ENCODE results near the gene ABHD11.

DNA sequence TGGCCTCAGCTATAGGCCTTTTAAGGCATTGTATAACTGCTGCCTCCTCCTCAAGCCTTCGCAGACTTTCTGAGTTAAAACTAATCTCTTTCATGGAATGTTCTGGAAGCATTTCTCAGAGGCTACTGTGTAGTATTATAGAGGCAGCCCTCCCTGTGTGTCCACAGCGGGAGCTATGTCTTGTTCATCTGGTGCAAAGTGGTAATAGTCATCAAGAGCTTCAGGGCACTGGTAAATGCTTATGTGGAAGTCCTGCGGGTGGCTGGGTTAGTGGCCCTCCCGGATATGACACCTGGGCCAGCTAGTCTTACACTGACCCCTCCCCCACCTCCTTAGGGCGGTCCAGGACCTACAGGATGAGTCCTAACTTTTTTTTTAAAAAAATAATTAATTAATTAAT, 2.2 kb upstream of the ABHD11 start:
- TF ChIP-seq, protein P1, sequence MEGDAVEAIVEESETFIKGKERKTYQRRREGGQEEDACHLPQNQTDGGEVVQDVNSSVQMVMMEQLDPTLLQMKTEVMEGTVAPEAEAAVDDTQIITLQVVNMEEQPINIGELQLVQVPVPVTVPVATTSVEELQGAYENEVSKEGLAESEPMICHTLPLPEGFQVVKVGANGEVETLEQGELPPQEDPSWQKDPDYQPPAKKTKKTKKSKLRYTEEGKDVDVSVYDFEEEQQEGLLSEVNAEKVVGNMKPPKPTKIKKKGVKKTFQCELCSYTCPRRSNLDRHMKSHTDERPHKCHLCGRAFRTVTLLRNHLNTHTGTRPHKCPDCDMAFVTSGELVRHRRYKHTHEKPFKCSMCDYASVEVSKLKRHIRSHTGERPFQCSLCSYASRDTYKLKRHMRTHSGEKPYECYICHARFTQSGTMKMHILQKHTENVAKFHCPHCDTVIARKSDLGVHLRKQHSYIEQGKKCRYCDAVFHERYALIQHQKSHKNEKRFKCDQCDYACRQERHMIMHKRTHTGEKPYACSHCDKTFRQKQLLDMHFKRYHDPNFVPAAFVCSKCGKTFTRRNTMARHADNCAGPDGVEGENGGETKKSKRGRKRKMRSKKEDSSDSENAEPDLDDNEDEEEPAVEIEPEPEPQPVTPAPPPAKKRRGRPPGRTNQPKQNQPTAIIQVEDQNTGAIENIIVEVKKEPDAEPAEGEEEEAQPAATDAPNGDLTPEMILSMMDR (IDR thresholded peaks at IDR 0.05), result no peak
- TF ChIP-seq EP300 (IDR thresholded peaks at IDR 0.05), result no peak
- no peak for TF ChIP-seq POLR2A (IDR thresholded peaks at IDR 0.05)
- no peak for TF ChIP-seq POLR2AphosphoS5 (IDR thresholded peaks at IDR 0.05)

Measured in gastroesophageal sphincter (tissue), 3 donors.